DMS153 treated with DMSO at 0.1 percent for 48 hours (cell line): Measurements from ENCODE around the gene WDR53.
"Not testable (repeated sequence)": the region's sequence is repeated elsewhere in the genome, so short reads cannot be mapped to it uniquely, and the experiment has no call there.

ENCODE experiments used
- DNase-seq: peaks from one replicate; lab custom pipeline; 2025; ENCODE audit not compliant: unreplicated experiment; lab: John Stamatoyannopoulos, UW

WDR53 gene

DNA sequence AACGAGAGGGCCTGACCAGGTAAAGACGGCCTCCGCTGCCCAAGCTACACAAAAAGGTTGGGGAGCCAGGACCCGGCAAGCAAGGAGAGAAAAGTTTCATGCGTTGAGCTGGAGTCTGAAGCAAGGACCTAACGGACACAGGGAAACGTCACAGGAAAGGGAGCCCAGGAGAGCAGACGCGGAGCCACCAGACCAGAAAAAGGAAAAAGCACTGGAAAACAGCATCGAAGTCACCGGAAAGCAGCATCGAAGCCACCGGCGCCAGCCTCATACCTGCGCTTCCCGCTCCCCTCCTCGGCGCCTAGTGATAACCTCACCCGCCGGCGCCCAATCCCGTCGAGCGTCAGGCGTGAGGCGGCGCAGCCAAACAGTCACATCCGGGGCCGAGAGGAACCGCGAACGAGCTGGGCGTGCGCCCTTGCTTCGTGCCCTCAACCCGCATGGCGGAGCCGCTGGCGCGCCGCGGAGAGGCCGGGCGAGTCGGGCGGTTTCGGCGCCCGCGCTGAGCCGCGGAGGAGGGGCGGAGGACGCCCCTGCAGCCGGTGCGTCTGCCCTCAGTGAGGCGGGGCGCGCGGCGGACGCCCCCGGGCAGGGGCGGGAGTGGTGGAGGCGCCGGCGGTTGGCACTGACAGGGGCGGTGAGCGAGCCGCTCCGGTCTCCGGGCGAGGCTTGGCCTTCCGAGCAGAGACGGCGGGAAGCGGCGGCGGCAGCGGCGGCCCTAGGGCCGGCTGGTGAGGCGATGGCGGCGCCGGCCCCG lies at the start of gene WDR53, which contains the start of gene FBXO45:
Gene WDR53 (minus strand): TSS at position 309 of the 757 bp plus-strand sequence. CDS start 7,079 bp downstream, outside the sequence.
Gene FBXO45 (plus strand): TSS at position 415 of the 757 bp plus-strand sequence. CDS start 325 bp downstream, at position 740.
- DNase-seq: peak; percentile 77

DNA sequence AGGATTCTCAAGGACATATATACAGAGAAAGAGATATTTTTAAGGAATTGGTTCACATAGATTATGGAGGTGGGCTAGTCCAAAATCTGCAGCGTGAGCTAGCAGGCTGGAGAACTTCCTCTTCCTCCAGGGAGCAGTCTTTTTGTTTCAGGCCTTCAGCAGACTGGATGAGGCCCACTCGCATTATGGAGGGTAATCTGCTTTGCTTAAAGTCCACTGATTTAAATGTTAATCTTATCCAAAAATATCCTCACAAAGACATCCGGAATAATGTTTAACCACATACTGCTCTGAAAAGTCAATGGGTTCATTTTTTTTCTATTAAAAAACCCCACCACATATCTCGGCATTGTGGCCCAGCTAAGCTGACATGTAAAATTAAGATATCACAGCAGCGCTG lies 48.9 kb upstream of the WDR53 start:
- DNase-seq: no peak

DNA sequence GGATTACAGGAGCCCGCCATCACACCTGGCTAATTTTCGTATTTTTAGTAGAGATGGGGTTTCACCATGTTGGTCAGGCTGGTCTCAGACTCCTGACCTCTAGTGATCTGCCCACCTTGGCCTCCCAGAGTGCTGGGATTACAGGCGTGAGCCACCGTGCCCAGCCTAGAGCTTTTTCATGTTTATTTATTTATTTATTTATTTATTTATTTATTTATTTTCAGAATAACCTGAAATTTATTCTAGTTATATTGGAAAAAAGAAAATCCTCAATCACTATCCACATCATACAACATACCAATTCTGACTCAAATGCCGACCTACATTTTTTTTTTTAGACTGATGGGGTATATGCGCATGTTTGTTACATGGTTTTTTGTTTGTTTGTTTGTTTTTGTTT lies 46.9 kb upstream of the WDR53 start:
- DNase-seq: not testable (repeated sequence)

DNA sequence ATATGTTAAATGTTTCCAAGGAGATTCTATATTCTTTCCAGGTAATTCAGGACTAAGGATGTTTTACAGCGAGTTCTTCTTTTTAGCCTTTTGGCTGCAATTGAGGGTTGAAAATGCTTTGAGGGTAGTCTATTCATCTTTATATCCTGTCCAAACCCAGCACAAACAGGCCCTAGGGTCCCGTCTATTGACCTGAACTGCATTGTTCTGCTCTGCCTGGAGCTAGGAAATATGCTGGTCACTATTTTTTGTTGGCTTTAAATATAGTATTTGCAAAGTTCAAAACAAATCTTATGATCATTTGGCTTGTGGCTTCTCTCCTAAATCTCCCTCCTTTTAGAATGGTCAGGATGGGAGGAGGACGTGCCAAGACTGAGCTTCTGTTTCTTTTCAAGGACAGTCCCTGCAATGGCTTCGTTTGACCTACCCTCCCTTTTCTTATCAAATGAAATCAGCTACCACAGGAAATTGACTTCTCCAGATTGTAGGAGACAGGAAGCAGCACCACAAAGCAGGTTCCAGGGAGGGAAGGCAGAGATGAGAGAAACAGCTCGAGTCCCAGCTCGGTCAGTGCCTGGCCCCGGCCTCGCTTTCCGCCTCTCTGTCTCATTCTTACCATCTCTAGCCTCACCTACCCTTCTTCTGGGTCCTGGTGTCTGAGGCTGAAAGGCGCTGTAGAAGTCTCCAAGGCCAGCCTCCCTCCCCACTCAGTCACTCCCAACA lies 43.6 kb upstream of the WDR53 start:
- no peak for DNase-seq

DNA sequence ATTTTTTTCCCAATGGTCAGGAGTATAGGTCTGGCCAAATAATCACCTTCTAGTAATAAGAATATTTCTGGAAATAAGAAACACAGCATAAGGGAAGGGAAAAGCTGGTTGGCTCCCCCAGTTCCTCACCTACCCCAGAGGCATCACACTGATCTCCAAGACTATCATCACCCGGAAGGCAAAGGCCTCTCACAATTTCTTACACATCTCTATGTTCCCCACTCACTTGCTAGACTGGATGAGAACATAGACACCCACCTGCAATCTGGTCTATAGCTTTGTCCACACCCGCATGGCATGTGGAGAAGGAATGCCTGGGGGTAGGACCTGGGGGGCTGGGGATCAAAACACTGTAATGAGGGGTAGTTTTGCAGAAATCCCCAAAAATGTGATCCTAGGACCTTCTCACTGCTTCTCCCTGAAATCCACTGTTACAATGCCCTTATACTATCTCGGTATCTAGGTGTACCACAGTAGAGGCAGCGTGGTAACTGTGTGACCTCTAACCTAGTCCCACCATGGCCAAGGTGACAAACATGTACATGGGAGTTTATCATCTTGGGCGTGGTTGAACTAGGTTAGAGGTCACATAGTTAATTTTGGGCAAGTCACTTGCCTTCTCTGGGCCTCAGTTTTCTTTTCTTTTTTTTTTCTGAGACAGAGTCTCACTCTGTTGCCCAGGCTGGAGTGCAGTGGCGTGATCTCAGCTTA lies 41.6 kb upstream of the WDR53 start:
- no peak for DNase-seq

DNA sequence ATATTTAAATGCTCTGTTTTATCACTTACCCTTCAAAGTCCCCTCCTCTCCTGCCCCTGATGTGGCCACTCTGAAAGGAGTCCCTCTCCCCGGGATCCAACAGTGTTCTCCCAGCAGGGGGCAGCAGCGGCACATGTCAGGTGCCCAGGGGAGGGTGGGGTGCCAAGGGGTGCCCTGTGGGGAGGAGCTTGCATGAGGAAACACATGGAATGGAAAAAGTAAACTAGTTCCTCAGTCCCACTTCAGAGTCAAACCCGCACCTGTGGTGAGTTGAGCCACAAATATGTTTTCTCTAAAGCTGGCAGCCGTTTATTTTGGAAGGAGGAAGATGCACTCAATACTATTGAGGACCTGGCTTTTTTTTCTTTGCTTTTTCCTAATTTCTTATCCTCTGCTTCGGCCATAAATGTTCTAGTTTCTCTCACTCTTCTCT lies 41.0 kb upstream of the WDR53 start:
- peak; percentile 79 for DNase-seq

DNA sequence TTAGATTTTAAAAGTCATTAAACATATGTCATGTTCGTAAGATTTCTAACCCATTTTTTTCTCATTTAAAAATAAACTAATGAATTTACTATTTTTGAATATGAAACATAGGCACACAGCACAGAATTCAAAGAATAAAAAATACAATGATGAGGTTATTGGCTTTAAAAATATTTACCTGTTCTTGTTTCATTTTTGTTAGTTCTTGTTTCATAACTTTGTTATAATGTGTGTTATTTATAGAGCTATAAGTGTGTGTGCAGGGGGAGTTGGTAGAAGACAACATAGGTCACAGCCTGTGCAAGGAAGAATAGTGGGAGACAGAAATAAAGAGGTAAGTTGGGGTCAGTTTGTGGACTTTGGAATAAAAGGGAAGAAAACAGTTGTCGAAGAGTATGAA lies 40.3 kb upstream of the WDR53 start:
- no peak for DNase-seq

DNA sequence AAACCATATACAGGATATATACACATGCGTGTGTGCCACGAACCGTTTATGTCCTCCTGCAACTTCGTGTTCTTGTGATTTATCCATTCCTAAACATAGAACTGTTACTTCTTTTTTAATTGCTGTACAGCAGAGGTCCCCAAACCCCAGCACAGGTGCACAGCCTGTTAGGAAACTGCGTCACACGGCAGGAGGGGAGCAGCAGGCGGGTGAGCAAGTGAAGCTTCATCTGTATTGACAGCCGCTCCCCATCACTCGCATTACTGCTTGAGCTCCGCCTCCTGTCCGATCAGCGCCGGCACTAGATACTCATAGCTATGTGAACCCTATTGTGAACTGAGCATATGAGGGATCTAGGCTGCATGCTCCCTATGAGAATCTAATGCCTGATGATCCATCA lies 36.2 kb upstream of the WDR53 start:
- no peak for DNase-seq

DNA sequence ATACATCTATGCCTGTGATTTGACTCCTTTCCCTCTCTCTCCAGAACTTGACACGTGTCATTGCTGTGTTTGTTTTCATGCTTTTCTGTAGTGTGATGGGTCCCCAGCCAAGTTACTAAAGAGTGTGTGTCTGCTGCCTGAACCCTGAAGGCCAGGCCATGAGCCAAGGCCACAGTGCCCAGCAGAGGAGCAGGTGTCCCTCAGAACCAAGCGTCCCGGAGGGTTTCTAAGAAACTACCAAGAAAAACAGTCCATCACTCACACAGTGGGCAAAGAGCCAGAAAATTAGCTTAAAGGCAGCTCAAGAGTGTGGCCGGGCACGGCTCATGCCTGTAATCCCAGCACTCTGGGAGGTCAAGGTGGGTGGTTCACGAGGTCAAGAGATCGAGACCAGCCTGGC lies 35.3 kb upstream of the WDR53 start:
- no peak for DNase-seq

DNA sequence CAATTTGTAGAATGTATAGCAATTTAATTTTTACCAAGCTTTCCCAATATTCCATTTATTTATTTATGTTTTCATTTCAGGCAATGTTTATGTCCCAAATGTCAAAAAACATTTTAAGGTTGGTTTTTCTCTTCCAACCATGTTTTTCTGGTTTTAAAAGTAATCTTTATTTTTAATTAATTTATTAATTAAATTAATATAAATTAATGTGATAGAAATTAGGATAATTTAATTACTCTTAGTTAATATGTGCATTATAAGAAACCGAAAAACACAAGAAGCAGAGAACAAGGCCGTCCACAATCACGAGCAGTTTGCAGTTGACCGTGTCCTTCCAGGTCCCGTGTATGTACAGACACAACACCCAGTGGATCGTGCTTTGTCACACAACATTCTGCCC lies 34.3 kb upstream of the WDR53 start:
- DNase-seq: no peak

DNA sequence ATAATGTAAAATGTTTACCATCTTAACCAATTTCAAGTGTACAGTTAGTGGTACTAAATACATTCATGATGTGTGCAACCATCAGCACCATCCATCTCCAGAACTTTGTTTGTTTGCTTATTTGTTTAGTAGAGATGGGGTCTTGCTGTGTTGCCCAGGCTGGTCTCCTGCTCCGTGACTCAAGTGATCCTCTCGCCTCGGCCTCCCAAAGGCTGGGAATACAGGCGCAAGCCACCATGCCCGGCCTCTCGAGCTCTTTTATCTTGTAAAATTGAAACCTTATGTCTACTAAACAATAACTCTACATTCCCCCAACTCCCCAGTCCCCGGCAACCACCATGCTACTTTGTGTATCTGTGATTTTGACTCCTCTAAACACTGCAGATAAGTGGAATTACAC lies 32.0 kb upstream of the WDR53 start:
- DNase-seq: no peak

DNA sequence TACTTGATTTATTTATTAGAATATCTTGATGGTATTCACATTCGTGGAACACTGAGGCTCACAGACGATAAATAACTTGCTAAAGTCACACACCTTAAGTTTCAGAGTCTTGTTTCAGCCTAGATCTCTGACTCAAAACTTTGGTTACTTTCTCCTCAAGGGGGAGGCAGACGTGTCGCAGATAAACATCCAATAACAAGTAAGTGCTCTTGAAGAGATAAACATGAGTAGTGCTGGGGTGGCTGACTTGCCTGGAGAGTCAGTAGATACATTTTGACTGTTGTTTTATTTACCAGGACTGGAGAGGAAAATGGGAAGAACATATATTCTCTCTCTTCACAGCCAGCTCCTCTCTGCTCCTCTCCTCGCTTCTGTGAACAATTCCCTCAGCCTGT lies 31.4 kb upstream of the WDR53 start:
- DNase-seq: no peak

DNA sequence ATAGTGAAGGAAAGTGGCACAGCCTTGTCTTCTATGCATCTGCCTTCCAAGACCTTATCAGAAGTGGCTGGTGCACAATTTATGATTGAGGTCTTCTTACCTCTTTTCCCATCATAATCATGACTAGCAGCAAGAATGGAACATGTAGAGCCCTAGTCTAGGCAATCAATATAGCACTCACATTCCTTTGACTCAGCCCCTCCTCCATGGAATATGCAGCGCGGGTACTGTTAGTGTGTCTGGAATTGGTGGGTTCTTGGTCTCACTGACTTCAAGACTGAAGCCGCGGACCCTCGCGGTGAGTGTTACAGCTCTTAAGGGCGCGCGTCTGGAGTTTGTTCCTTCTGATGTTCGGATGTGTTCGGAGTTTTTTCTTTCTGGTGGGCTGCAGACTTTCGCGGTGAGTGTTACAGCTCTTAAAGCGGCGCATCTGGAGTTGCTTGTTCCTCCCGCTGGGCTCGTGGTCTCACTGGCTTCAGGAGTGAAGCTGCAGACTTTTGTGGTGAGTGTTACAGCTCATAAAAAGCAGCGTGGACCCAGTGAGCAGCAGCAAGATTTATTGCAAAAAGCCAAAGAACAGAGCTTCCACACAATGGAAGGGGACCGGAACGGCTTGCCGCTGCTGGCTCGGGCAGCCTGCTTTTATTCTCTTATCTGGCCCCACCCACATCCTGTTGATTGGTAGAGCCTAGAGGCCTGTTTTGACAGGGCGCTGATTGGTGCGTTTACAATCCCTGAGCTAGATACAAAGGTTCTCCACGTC lies 29.8 kb upstream of the WDR53 start:
- DNase-seq: not testable (repeated sequence)

DNA sequence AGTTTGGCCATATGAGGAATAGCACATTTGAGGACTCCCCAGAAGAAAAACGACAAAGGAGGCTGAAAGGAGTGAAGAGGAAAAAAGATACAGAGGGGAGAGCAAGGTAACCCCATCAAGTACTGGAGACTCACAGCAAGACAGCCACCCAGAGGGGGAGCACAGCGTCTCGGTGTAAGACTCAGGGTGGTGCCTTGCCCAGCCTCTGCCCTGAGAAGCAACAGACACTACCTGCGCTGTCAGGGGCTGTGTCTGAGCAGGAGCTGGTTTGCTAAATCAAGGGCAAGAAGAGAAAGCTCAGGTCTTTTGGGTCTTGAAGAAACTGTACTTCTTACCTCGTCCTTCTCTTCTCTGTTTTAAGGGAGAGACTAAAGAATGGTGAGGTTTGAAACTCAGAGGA lies 28.0 kb upstream of the WDR53 start:
- DNase-seq: no peak

DNA sequence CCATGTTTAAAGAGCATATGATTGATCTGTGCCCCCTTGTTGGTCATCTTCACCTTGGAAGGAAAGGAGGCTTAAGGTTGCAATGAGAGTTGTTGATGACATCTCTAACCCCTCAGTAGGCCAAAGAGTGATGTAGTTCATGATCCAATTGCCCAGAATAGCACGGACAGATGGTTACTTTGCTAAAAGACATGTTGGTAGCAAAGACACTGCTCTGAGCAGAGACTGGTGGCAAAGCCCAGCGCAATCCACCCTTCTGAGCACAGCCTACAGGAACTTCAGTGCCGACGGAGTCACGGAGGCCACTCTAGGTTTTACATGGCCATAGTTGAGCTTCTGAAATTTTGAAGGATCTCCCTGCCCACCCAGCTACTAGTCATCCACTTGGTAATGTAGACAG lies 21.9 kb upstream of the WDR53 start:
- no peak for DNase-seq

DNA sequence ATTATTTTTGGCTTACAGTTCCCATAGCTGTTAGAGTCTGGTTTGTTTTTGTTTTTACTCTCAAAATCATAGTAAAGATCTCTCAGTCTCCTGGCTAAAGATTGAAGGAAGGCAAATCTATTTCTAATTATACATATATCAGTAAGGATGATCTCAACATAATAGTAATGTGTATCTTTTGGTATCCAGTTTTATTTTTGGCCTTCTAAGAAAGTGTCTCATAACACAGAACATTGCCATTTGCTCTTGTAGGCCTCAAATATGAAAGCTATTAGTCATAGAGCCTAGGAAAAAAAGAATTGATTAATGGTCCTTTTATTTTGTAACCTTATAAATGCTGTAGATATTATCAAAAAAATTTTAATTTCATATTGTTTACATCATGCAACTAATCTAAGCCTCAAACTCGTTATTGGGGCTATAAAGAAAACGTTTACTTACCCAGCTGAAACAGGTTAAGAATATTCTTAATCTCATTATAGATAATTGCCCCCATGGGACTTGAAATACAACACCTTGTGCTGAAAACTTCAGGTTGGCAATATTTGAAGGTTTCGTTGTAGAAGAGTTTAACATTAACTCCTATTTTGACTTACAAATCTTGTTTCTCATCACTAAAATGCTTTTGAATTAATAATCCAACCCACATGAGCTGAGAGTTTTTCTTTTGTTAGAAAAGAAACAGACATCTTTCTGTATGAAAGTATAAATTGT lies 16.8 kb upstream of the WDR53 start:
- no peak for DNase-seq

DNA sequence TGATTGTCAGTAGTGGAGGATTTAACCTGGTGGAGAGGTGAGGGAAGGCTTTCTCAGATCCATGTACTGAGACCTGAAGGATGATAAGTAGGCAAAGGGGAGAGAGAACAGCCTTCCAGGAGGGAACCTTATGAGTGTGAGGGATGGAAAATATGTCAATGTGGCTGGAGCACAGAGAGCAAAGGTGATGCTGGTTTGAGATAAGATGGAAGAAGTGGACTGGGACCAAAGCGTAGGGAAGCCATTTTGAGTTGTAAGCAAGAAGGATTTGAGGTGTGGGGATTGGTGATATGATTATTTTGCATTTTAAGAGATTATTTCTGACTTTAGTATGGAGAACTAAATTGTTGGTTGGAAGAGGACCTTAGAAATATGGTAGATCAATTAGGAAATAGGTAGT lies 4.0 kb upstream of the WDR53 start:
- no peak for DNase-seq

DNA sequence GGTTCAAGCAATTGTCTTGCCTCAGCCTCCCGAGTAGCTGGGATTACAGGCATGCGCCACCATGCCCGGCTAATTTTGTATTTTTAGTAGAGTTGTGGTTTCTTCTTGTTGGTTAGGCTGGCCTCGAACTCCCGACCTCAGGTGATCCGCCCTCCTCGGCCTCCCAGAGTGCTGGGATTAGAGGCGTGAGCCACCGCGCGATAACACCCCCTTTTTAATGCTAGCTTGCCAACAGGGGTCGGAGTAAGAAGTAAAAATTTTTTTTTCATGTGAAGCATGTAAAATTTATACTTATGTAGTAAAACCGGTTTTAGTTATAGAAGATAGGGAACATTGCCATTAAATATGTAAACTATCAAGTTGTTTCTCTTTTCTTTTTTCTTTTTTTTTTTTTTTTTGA lies 2.0 kb upstream of the WDR53 start:
- not testable (repeated sequence) for DNase-seq

DNA sequence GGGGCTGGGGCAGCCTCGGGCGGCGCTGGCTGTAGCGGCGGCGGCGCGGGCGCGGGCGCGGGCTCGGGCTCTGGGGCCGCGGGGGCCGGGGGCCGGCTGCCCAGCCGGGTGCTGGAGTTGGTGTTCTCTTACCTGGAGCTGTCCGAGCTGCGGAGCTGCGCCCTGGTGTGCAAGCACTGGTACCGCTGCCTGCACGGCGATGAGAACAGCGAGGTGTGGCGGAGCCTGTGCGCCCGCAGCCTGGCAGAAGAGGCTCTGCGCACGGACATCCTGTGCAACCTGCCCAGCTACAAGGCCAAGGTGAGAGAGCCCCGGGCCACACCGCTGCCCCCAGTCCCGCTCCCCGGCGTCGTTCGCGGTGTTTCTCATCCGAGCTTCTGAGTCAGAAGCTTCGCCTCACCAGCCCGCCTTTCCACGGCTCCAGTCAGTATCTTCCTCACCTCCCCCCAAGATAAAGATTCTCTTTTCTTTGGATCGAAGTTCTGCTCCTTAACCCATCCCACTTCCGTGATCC lies 706 bp upstream of the WDR53 start:
- no peak for DNase-seq

DNA sequence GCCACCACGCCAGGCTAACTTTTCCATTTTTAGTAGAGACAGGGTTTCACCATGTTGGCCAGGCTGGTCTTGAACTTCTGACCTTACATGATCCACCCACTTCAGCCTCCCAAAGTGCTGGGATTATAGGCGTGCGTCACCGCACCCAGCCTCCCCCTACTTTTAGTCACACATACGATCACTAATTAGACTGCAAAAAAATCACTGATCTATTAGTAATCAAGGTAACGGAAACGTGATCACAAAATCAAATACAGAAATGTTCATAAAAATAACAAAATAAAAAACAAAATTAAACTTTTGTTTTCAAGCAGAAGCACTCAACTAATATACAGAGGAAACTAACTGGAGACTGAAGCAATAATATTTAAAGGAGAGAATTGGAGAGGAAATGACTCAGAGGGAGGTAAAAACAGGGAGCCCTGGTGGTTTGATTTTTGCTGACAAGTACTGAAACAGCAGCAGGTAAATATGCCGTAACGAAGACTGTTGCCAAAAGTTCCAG lies 4.6 kb downstream of the WDR53 start:
- no peak for DNase-seq
